Mucosa of descending colon (tissue), 3 donors: Measurements from ENCODE around the gene AKT3. TPM values are rescaled to one million over a fixed set of nuclear protein-coding genes. Genes with fewer than 3 reads are reported as not detected.
"Not testable (repeated sequence)": the region's sequence is repeated elsewhere in the genome, so short reads cannot be mapped to it uniquely, and the experiment has no call there.

Source experiments
- ATAC-seq: fragments of 200-7000 bp; cut with Tn5 transposase; one replicate; pipeline ENCODE4 v1.9.1; 2020; ENCODE audit warnings: mild to moderate bottlenecking, moderate library complexity
- DNase-seq, 3 donors: peaks; one replicate each; pipeline ENCODE4 v3.0.0-alpha.2; 2020
- H3K36me3 ChIP-seq: fragments of 200-600 bp; one replicate; pipeline ENCODE4 v1.8.0; 2021; ENCODE audit warnings: low read depth, mild to moderate bottlenecking
- H3K4me1 ChIP-seq: fragments of 200-600 bp; one replicate; pipeline ENCODE4 v1.8.0; 2021; ENCODE audit warnings: low read depth, mild to moderate bottlenecking
- H3K4me3 ChIP-seq: fragments of 200-600 bp; one replicate; pipeline ENCODE4 v1.8.0; 2021; ENCODE audit warnings: mild to moderate bottlenecking
- H3K9me3 ChIP-seq: fragments of 200-600 bp; one replicate; pipeline ENCODE4 v1.8.0; 2021; ENCODE audit warnings: mild to moderate bottlenecking
- intact Hi-C, 2 donors: fragments of 100-400 bp; cut with DNase I in 1 of 2; cut with micrococcal nuclease in 1 of 2; formaldehyde crosslinking; loops; one replicate each; pipeline versions ENCODE4 v1.11.0 to v1.11.1; 2022; cut with DNase I, micrococcal nuclease
- total RNA-seq, 3 donors: library from RNA; stranded (reverse); fragmentation: NEBNext Ultra II Directional in 2 of 3; extraction: Animal tissue kit (Norgen Biotek cat#: 25700) in 2 of 3; gene quantifications; one replicate each; pipeline versions ENCODE4 v1.2.1 to v1.2.4, GENCODE V29; 2021 to 2023
- TF ChIP-seq, protein P1 (sequence below): fragments of 200-600 bp; IDR thresholded peaks from one replicate; pipeline ENCODE4 v1.8.0; 2022; ENCODE audit warnings: antibody characterized with exemption, mild to moderate bottlenecking
- donor health status: DM: no; HTN: no; CAD: no; lungs with moderate emphysema.
- donor health status: DM: no; HTN: no; CAD: no.
- donor health status: DM: no; HTN: yes; CAD: no.

Gene AKT3
- total RNA-seq, 3 donors from 2014 or later = 8.2 to 119 (median 12.6) TPM

GRCh38 chr1:243884603-243885002 lies 34.6 kb upstream of the AKT3 start:
- intact Hi-C loops = no loop called here
- TF ChIP-seq, protein P1, sequence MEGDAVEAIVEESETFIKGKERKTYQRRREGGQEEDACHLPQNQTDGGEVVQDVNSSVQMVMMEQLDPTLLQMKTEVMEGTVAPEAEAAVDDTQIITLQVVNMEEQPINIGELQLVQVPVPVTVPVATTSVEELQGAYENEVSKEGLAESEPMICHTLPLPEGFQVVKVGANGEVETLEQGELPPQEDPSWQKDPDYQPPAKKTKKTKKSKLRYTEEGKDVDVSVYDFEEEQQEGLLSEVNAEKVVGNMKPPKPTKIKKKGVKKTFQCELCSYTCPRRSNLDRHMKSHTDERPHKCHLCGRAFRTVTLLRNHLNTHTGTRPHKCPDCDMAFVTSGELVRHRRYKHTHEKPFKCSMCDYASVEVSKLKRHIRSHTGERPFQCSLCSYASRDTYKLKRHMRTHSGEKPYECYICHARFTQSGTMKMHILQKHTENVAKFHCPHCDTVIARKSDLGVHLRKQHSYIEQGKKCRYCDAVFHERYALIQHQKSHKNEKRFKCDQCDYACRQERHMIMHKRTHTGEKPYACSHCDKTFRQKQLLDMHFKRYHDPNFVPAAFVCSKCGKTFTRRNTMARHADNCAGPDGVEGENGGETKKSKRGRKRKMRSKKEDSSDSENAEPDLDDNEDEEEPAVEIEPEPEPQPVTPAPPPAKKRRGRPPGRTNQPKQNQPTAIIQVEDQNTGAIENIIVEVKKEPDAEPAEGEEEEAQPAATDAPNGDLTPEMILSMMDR = no peak
- H3K36me3 ChIP-seq = no peaks in the 10 kb centered on the region
- no peak overlapping the region for H3K4me3 ChIP-seq
- DNase-seq = no peak
- no peak for ATAC-seq
- H3K9me3 ChIP-seq = no peaks in the 10 kb centered on the region
- no peaks in the 10 kb centered on the region for H3K4me1 ChIP-seq

DNA sequence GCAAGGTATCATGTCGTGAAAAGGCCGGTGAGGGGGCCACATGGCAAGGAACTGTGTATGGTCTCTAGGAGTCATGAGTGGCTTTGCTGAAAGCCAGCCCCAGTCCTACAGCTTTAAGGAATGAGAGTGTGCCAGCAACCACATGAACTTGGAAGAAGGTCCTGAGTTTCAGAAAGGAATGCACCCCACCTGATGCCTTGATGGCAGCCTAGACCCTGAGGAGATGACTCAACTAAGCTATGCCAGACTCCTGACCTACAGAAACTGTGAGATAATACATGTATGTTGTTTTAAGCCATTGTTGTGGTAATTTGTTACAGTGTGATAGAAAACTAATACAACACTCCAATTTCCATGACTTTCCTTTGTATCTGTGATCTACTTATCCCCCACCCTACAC lies 33.5 kb upstream of the AKT3 start:
- no peaks in the 10 kb centered on the region for H3K4me1 ChIP-seq
- TF ChIP-seq, protein P1 = no peak
- no peak for ATAC-seq
- H3K4me3 ChIP-seq = no peak overlapping the region
- H3K9me3 ChIP-seq = no peaks in the 10 kb centered on the region
- no peaks in the 10 kb centered on the region for H3K36me3 ChIP-seq
- DNase-seq = no peak
- intact Hi-C loops = no loop called here

GRCh38 chr1:243882276-243882675 lies 32.2 kb upstream of the AKT3 start:
- no peak overlapping the region for H3K4me3 ChIP-seq
- intact Hi-C loops = no loop called here
- no peaks in the 10 kb centered on the region for H3K4me1 ChIP-seq
- no peak for ATAC-seq
- no peak for DNase-seq
- no peaks in the 10 kb centered on the region for H3K9me3 ChIP-seq
- TF ChIP-seq, protein P1 = no peak
- H3K36me3 ChIP-seq = no peaks in the 10 kb centered on the region

GRCh38 chr1:243877058-243877457 lies 27.0 kb upstream of the AKT3 start:
- H3K4me1 ChIP-seq, intact Hi-C loops, H3K36me3 ChIP-seq, H3K4me3 ChIP-seq, DNase-seq, ATAC-seq, H3K9me3 ChIP-seq: not testable (repeated sequence)

DNA sequence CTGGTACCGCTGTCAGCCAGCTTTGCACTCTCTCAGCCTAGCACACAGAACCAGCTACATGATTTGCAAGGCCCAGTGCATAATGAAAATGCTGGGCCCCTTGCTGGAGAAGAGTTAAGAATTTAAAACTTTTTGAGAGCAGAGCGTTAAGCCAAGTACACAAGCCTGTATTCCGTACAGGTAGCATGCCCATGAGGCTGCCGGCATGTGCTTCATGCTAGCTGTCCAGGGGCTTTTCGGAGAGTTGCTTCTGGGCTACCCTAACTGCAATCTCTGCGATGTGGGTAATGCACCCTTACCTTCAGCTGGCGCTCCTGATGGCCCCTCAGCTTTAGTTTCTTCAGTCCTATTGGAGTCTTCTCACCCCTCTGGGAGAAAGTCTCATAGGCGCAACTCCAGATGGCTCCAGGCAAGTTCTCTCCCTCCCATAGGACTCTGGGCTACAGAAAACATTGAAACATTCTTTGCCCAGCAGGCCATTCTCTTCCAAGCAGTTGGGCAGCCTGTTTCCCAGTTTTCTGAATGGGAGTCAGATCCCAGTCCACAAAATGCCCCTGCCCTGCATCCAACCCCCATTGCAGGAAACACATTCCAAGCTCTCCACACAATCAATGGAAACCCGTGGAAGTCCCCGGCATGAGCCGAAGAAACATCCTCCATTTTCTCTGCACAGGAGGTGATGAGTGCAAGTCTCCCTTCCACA lies 5.7 kb upstream of the AKT3 start:
- Histone ChIP-seq H3K36me3 (no peaks in the 10 kb centered on the region), H3K4me3 (no peak overlapping the region), H3K4me1 (peaks cover 4% of the 10 kb centered on the region), H3K9me3 (no peaks in the 10 kb centered on the region)
- TF ChIP-seq, protein P1 = no peak
- intact Hi-C loops = no loop called here
- ATAC-seq = no peak
- DNase-seq = no peak

DNA sequence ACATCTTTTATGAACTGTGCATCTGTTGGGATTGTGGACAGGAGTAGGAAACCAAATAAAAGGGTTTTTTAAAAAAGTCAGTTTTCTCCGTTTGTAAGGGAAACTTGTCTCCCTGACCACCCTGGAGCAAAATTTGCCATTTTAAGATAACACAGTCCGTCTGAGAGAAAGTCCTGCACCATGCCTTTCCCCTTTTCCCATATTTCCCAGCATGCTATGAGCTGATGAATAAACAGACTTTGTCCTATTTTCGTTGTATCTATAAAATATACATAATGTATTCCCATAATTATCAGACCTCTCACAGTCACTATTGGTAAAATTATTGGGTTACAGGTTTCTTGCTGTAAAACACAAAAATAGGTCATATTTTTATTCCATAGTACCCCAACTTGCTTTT lies 1.7 kb upstream of the AKT3 start:
- no peak overlapping the region for H3K4me3 ChIP-seq
- DNase-seq (no peak), ATAC-seq (no peak)
- no peaks in the 10 kb centered on the region for H3K9me3 ChIP-seq
- TF ChIP-seq, protein P1 = no peak
- intact Hi-C loops = no loop called here
- H3K4me1 ChIP-seq = peaks cover 4% of the 10 kb centered on the region
- no peaks in the 10 kb centered on the region for H3K36me3 ChIP-seq
